Gastrocnemius medialis (tissue), 4 donors: Measurements from ENCODE around the gene CD1B.

Experiments used
- POLR2A ChIP-seq, 2 donors: fragments of 450-650 bp; IDR thresholded peaks; one replicate each; pipeline ENCODE4 v1.6.1; 2017; ENCODE audit warnings: antibody characterized with exemption in 2 of 2, mild to moderate bottlenecking in 2 of 2, moderate library complexity in 2 of 2
- TF ChIP-seq, protein P1 (sequence below), 5 experiments: fragments of 450-650 bp in 3 of 5; fragments of 200-600 bp in 2 of 5; sonication (generic) in 2 of 5; IDR thresholded peaks in 4 of 5; conservative IDR thresholded peaks in 1 of 5; 1 replicate in 4 of 5; 2 replicates in 1 of 5; pipeline ENCODE4 v1.5.1; 2016 to 2019; ENCODE audit warnings: antibody characterized with exemption in 5 of 5, mild to moderate bottlenecking in 3 of 5, moderate library complexity in 3 of 5

DNA sequence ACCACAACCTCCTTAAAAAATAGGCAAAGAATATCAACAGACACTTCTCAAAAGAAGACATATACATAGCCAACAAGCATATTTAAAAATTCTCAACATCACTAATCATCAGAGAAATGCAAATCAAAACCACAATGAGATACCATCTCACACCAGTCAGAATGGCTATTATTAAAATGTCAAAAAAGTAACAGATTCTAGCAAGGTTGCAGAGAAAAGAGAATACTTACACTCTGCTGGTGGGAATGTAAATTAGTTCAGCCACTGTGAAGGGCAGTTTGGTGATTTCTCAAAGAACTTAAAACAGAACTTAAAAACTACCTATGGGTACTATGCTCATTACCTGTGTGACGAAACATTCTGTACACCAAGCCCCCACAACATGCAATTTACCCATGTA is 20.7 kb downstream of the CD1B start:
- TF ChIP-seq, protein P1, sequence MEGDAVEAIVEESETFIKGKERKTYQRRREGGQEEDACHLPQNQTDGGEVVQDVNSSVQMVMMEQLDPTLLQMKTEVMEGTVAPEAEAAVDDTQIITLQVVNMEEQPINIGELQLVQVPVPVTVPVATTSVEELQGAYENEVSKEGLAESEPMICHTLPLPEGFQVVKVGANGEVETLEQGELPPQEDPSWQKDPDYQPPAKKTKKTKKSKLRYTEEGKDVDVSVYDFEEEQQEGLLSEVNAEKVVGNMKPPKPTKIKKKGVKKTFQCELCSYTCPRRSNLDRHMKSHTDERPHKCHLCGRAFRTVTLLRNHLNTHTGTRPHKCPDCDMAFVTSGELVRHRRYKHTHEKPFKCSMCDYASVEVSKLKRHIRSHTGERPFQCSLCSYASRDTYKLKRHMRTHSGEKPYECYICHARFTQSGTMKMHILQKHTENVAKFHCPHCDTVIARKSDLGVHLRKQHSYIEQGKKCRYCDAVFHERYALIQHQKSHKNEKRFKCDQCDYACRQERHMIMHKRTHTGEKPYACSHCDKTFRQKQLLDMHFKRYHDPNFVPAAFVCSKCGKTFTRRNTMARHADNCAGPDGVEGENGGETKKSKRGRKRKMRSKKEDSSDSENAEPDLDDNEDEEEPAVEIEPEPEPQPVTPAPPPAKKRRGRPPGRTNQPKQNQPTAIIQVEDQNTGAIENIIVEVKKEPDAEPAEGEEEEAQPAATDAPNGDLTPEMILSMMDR (IDR thresholded peaks at IDR 0.05 in 4 of 5, conservative IDR thresholded peaks at IDR 0.05 in 1 of 5) = no peak
- TF ChIP-seq POLR2A (IDR thresholded peaks at IDR 0.05) = no peak
